ENCODE results near the gene STUM. TPM values are rescaled to one million over a fixed set of nuclear protein-coding genes. Genes with fewer than 3 reads are reported as not detected.
A peak's percentile ranks its signal among the peaks of the same experiment; 100 is the strongest.

Gene STUM
- polyA plus RNA-seq, 2 of the 4 experiments (the other 2 are of a cell fraction), result not detected

- ATAC-seq (no peak), DNase-seq (ENCODE audit: low read depth in 1 of 2, low spot score in 1 of 2) (no peak), FAIRE-seq (no peak)
- Histone ChIP-seq H3K4me1 (no peaks in the 10 kb centered on the region), H3K4me3 (no peak overlapping the region), H3K27ac (no peak overlapping the region), H3K4me2 (no peak overlapping the region), H3K9me3 (no peaks in the 10 kb centered on the region)
- CTCF ChIA-PET, result interaction anchor here (1.6 to 7.2 kb wide), 8 partner anchors 11 to 192 kb away, joined by 3 to 127 read pairs (median 11); no protein-coding TSS in a partner anchor
- 74% methylated on average over 9 of the region's 9 CpGs for WGBS (ENCODE audit: missing lambda C conversion rate)
- POLR2A ChIA-PET, result no interaction called here
- TF ChIP-seq PHF8 (IDR thresholded peaks at IDR 0.05; ENCODE audit: borderline replicate concordance, low read depth) (no peak), CTCF (IDR thresholded peaks at IDR 0.05) (no peak), EHF (CRISPR knock-in tag; IDR thresholded peaks at IDR 0.05) (no peak), RAD21 (conservative IDR thresholded peaks at IDR 0.05 in 1 of 2, IDR thresholded peaks at IDR 0.05 in 1 of 2) (no peak), ZC3H11A (IDR thresholded peaks at IDR 0.05) (no peak), RARB (CRISPR knock-in tag; IDR thresholded peaks at IDR 0.05) (no peak), TFCP2L1 (CRISPR knock-in tag; IDR thresholded peaks at IDR 0.05) (no peak), EHMT2 (IDR thresholded peaks at IDR 0.05; ENCODE audit: low read depth) (no peak), JUN (IDR thresholded peaks at IDR 0.05) (no peak), SREBF2 (IDR thresholded peaks at IDR 0.05) (no peak), HOXB13 (CRISPR knock-in tag; IDR thresholded peaks at IDR 0.05; ENCODE audit: low read depth) (no peak), ZFP36 (IDR thresholded peaks at IDR 0.05; ENCODE audit: borderline replicate concordance, partially characterized antibody) (no peak), CHD4 (IDR thresholded peaks at IDR 0.05; ENCODE audit: borderline replicate concordance) (no peak), HOXB5 (CRISPR knock-in tag; IDR thresholded peaks at IDR 0.05) (no peak)
- TF ChIP-seq, protein P1, sequence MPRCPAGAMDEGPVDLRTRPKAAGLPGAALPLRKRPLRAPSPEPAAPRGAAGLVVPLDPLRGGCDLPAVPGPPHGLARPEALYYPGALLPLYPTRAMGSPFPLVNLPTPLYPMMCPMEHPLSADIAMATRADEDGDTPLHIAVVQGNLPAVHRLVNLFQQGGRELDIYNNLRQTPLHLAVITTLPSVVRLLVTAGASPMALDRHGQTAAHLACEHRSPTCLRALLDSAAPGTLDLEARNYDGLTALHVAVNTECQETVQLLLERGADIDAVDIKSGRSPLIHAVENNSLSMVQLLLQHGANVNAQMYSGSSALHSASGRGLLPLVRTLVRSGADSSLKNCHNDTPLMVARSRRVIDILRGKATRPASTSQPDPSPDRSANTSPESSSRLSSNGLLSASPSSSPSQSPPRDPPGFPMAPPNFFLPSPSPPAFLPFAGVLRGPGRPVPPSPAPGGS (IDR thresholded peaks at IDR 0.05), result no peak
Observed at GRCh38 chr1:226632169-226632879, 83.8 kb downstream of the STUM start.

DNA sequence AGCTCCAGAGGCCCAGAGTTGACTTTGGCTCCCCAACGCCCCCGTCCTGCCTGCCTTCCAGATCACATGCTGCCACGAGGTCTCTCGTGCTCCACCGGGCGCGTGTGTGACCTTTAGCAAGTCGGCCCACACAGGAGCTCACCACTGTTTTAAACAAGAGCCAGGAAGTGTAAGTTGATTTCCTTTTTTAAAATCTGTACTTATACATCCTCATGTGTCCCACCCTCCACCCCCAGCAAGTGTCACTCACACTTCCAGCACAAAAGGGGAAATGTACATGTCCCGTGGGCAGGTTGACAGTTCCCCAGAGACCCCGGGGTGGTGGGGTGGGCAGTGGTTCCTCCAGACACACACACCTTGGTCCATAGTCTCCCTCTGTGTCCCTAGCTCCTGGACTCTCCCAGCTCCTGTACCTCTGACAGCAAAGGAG is 84.4 kb downstream of the STUM start:
- no peak overlapping the region for H3K27ac ChIP-seq
- ChIA-PET POLR2A (no interaction called here), CTCF (interaction anchor here (0.7 to 7.2 kb wide), 15 partner anchors 9 to 912 kb away, joined by 3 to 127 read pairs (median 10); no protein-coding TSS in a partner anchor)
- 88% methylated on average over 9 of the region's 10 CpGs for WGBS (ENCODE audit: missing lambda C conversion rate)
- no peak for DNase-seq (ENCODE audit: low read depth in 1 of 2, low spot score in 1 of 2)
- H3K4me2 ChIP-seq, result no peak overlapping the region
- FAIRE-seq, result no peak
- no peak for ATAC-seq
- no peak overlapping the region for H3K4me3 ChIP-seq
- H3K9me3 ChIP-seq, result no peaks in the 10 kb centered on the region
- no peak for TF ChIP-seq FOXS1 (CRISPR knock-in tag; IDR thresholded peaks at IDR 0.05)
- TF ChIP-seq EHMT2 (IDR thresholded peaks at IDR 0.05; ENCODE audit: low read depth), result no peak
- TF ChIP-seq PBX3 (IDR thresholded peaks at IDR 0.05), result no peak
- no peaks in the 10 kb centered on the region for H3K4me1 ChIP-seq

- no peak overlapping the region for H3K4me3 ChIP-seq
- no peak overlapping the region for H3K4me2 ChIP-seq
- 44% methylated on average over 7 of the region's 7 CpGs for WGBS (ENCODE audit: missing lambda C conversion rate)
- POLR2A ChIA-PET, result interaction anchor here (1.0 kb wide), 1 partner anchor 305 kb away, joined by 3 read pairs; no protein-coding TSS in a partner anchor
- DNase-seq (ENCODE audit: low read depth in 1 of 2, low spot score in 1 of 2), result no peak
- no peak for FAIRE-seq
- no peaks in the 10 kb centered on the region for H3K4me1 ChIP-seq
- no peak overlapping the region for H3K27ac ChIP-seq
- no peaks in the 10 kb centered on the region for H3K9me3 ChIP-seq
- ATAC-seq, result peak; percentile 5 to 42; a peak in 4 of 6 replicates
- CTCF ChIA-PET, result interaction anchor here (0.6 to 7.2 kb wide), 29 partner anchors 9 to 1030 kb away, joined by 3 to 127 read pairs (median 4); no protein-coding TSS in a partner anchor
- TF ChIP-seq CTCF (IDR thresholded peaks at IDR 0.05) (no peak), PHF8 (IDR thresholded peaks at IDR 0.05; ENCODE audit: borderline replicate concordance, low read depth) (no peak), ZNF302 (CRISPR knock-in tag; IDR thresholded peaks at IDR 0.05) (no peak), SREBF2 (IDR thresholded peaks at IDR 0.05) (no peak), HOXB5 (CRISPR knock-in tag; IDR thresholded peaks at IDR 0.05) (no peak), EHMT2 (IDR thresholded peaks at IDR 0.05; ENCODE audit: low read depth) (no peak), HOXA7 (CRISPR knock-in tag; IDR thresholded peaks at IDR 0.05) (no peak)
- TF ChIP-seq, protein P2, sequence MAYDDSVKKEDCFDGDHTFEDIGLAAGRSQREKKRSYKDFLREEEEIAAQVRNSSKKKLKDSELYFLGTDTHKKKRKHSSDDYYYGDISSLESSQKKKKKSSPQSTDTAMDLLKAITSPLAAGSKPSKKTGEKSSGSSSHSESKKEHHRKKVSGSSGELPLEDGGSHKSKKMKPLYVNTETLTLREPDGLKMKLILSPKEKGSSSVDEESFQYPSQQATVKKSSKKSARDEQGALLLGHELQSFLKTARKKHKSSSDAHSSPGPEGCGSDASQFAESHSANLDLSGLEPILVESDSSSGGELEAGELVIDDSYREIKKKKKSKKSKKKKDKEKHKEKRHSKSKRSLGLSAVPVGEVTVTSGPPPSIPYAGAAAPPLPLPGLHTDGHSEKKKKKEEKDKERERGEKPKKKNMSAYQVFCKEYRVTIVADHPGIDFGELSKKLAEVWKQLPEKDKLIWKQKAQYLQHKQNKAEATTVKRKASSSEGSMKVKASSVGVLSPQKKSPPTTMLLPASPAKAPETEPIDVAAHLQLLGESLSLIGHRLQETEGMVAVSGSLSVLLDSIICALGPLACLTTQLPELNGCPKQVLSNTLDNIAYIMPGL (CRISPR knock-in tag; IDR thresholded peaks at IDR 0.05; ENCODE audit: borderline replicate concordance), result no peak
- TF ChIP-seq, protein P3, sequence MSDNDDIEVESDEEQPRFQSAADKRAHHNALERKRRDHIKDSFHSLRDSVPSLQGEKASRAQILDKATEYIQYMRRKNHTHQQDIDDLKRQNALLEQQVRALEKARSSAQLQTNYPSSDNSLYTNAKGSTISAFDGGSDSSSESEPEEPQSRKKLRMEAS (IDR thresholded peaks at IDR 0.05), result no peak
Observed at GRCh38 chr1:226633541-226634165, 85.1 kb downstream of the STUM start.

Measured in A549 (cell line).